Activated T-cell treated with anti-CD3 and anti-CD28 coated beads, Interleukin-2, amount 50 U/mL, for 24 hours (primary cell): ENCODE results near the gene RBM44.

Experiments used
- DNase-seq: peaks from one replicate; pipeline ENCODE4 v3.0.0-alpha.2; 2020
- H3K27ac Mint-ChIP-seq: 2 replicates; pipeline ENCODE4 v1.8.0; 2020; ENCODE audit warnings: mild to moderate bottlenecking, mixed read lengths
- H3K27me3 Mint-ChIP-seq: 2 replicates; pipeline ENCODE4 v1.8.0; 2020; ENCODE audit warnings: mixed read lengths
- H3K36me3 Mint-ChIP-seq: 2 replicates; pipeline ENCODE4 v1.8.0; 2020; ENCODE audit warnings: low read depth, mixed read lengths
- H3K4me1 Mint-ChIP-seq: 2 replicates; pipeline ENCODE4 v1.8.0; 2020; ENCODE audit warnings: low read depth, mixed read lengths
- H3K4me3 Mint-ChIP-seq: 2 replicates; pipeline ENCODE4 v1.8.0; 2020; ENCODE audit warnings: mild to moderate bottlenecking, moderate library complexity, mixed read lengths
- H3K9me3 Mint-ChIP-seq: 2 replicates; pipeline ENCODE4 v1.8.0; 2020; ENCODE audit warnings: mixed read lengths

The RBM44 gene

DNA sequence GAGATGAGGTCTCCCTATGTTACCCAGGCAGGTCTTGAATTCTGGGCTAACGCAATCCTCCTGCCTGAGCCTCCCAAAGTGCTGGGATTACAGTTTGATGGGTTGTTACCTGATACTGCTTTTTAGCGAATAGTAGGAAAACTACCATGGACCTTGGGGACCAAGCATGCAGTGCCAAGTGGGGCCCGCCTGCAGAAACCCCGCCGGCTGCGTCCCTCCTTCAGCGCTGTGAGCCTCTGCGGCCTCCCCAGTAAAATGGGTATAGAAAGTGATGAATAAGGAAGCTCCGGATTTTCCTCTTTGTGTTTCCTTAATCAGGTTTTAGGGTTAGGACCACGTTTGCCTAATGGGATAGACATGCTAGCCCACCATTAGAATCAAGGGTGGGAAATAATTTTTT is 91.2 kb downstream of the RBM44 start:
- no peak for DNase-seq
- H3K4me1 Mint-ChIP-seq: peaks cover 9% of the 10 kb centered on the region
- H3K36me3 Mint-ChIP-seq: no peaks in the 10 kb centered on the region
- H3K9me3 Mint-ChIP-seq: no peaks in the 10 kb centered on the region
- H3K4me3 Mint-ChIP-seq: no peak overlapping the region
- no peaks in the 10 kb centered on the region for H3K27me3 Mint-ChIP-seq
- no peak overlapping the region for H3K27ac Mint-ChIP-seq
